Measurements from ENCODE around the gene PRIM1.
"Not testable (repeated sequence)": the region's sequence is repeated elsewhere in the genome, so short reads cannot be mapped to it uniquely, and the experiment has no call there.

Gene PRIM1

GRCh38 chr12:56728139-56728861, 23.8 kb downstream of the PRIM1 start:
- H3K4me3 ChIP-seq (ENCODE audit: low read length): no peak overlapping the region
- H3K27ac ChIP-seq (ENCODE audit: low read length): no peak overlapping the region
- H3K27me3 ChIP-seq (ENCODE audit: control insufficient read depth, insufficient read depth, low read length): no peaks in the 10 kb centered on the region
- WGBS (ENCODE audit: insufficient coverage, insufficient read length): no CpG with 5 or more reads among the region's 11 CpGs
- no peaks in the 10 kb centered on the region for H3K4me1 ChIP-seq (ENCODE audit: control insufficient read depth, insufficient read depth, low read length)
- H3K9me3 ChIP-seq (ENCODE audit: control insufficient read depth, insufficient read depth, low read length): no peaks in the 10 kb centered on the region
- DNase-seq (ENCODE audit: low read depth, low spot score): no peak
- peaks cover 3% of the 10 kb centered on the region; the same call in 1 of the 2 replicates for H3K36me3 ChIP-seq (ENCODE audit: control insufficient read depth, insufficient read depth, low read length)

- not testable (repeated sequence) for H3K4me3 ChIP-seq (ENCODE audit: low read length); H3K36me3 ChIP-seq (ENCODE audit: control insufficient read depth, insufficient read depth, low read length); H3K9me3 ChIP-seq (ENCODE audit: control insufficient read depth, insufficient read depth, low read length); DNase-seq (ENCODE audit: low read depth, low spot score); H3K4me1 ChIP-seq (ENCODE audit: control insufficient read depth, insufficient read depth, low read length); H3K27ac ChIP-seq (ENCODE audit: low read length); H3K27me3 ChIP-seq (ENCODE audit: control insufficient read depth, insufficient read depth, low read length)
- no CpG with 5 or more reads among the region's 15 CpGs for WGBS (ENCODE audit: insufficient coverage, insufficient read length)
Observed at GRCh38 chr12:56726196-56726675, 25.9 kb downstream of the PRIM1 start.

DNA sequence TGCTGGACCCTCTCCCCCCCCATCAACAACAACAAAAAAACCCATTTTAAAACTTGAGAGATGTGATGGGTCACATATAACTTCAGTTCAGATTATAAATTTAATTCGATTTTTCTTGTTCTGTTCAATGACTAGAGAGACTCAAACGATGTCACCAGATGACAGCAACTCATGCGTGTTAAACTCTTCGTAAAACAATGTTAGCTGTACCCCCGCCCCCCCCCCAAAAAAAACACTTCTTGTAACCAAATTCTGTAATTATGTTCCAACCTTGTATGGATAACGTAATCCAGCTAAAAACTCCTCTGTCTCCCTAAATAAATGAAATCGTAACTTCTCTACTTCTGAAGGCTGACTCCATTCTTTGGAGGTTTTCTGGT, 26.4 kb downstream of the PRIM1 start:
- no peak for DNase-seq (ENCODE audit: low read depth, low spot score)
- no peak overlapping the region for H3K27ac ChIP-seq (ENCODE audit: low read length)
- H3K9me3 ChIP-seq (ENCODE audit: control insufficient read depth, insufficient read depth, low read length): no peaks in the 10 kb centered on the region
- H3K36me3 ChIP-seq (ENCODE audit: control insufficient read depth, insufficient read depth, low read length): peaks cover 3% of the 10 kb centered on the region; the same call in 1 of the 2 replicates
- peak overlapping the region; percentile 87; the same call in 1 of the 2 replicates for H3K4me3 ChIP-seq (ENCODE audit: low read length)
- WGBS (ENCODE audit: insufficient coverage, insufficient read length): no CpG with 5 or more reads among the region's 7 CpGs
- H3K4me1 ChIP-seq (ENCODE audit: control insufficient read depth, insufficient read depth, low read length): no peaks in the 10 kb centered on the region; the same call in 1 of the 2 replicates
- no peaks in the 10 kb centered on the region for H3K27me3 ChIP-seq (ENCODE audit: control insufficient read depth, insufficient read depth, low read length)

GRCh38 chr12:56724972-56725722, 27.0 kb downstream of the PRIM1 start, which contains the start of gene NACA:
Gene NACA, minus strand, starts transcription at chr12:56725299. Its CDS starts 778 bp downstream, at chr12:56724521.
- no peaks in the 10 kb centered on the region for H3K27me3 ChIP-seq (ENCODE audit: control insufficient read depth, insufficient read depth, low read length)
- H3K4me3 ChIP-seq (ENCODE audit: low read length): peak within 1 kb of the TSS; percentile 87
- peak; percentile 88 for DNase-seq (ENCODE audit: low read depth, low spot score)
- peaks cover 2% of the 10 kb centered on the region; the same call in 1 of the 2 replicates for H3K4me1 ChIP-seq (ENCODE audit: control insufficient read depth, insufficient read depth, low read length)
- no peaks in the 10 kb centered on the region for H3K9me3 ChIP-seq (ENCODE audit: control insufficient read depth, insufficient read depth, low read length)
- H3K36me3 ChIP-seq (ENCODE audit: control insufficient read depth, insufficient read depth, low read length): peaks cover 8% of the 10 kb centered on the region; the same call in 1 of the 2 replicates
- no peak within 1 kb of the TSS for H3K27ac ChIP-seq (ENCODE audit: low read length)
- WGBS (ENCODE audit: insufficient coverage, insufficient read length): no CpG with 5 or more reads among the region's 46 CpGs

- no peak overlapping the region for H3K27ac ChIP-seq (ENCODE audit: low read length)
- H3K27me3 ChIP-seq (ENCODE audit: control insufficient read depth, insufficient read depth, low read length): no peaks in the 10 kb centered on the region
- H3K4me1 ChIP-seq (ENCODE audit: control insufficient read depth, insufficient read depth, low read length): peaks cover 3% of the 10 kb centered on the region; the same call in 1 of the 2 replicates
- peaks cover 10% of the 10 kb centered on the region; the same call in 1 of the 2 replicates for H3K36me3 ChIP-seq (ENCODE audit: control insufficient read depth, insufficient read depth, low read length)
- peak overlapping the region; percentile 87 for H3K4me3 ChIP-seq (ENCODE audit: low read length)
- no peaks in the 10 kb centered on the region for H3K9me3 ChIP-seq (ENCODE audit: control insufficient read depth, insufficient read depth, low read length)
- no CpG with 5 or more reads among the region's 9 CpGs for WGBS (ENCODE audit: insufficient coverage, insufficient read length)
- DNase-seq (ENCODE audit: low read depth, low spot score): no peak
Observed at GRCh38 chr12:56724701-56724971, 27.5 kb downstream of the PRIM1 start.

DNA sequence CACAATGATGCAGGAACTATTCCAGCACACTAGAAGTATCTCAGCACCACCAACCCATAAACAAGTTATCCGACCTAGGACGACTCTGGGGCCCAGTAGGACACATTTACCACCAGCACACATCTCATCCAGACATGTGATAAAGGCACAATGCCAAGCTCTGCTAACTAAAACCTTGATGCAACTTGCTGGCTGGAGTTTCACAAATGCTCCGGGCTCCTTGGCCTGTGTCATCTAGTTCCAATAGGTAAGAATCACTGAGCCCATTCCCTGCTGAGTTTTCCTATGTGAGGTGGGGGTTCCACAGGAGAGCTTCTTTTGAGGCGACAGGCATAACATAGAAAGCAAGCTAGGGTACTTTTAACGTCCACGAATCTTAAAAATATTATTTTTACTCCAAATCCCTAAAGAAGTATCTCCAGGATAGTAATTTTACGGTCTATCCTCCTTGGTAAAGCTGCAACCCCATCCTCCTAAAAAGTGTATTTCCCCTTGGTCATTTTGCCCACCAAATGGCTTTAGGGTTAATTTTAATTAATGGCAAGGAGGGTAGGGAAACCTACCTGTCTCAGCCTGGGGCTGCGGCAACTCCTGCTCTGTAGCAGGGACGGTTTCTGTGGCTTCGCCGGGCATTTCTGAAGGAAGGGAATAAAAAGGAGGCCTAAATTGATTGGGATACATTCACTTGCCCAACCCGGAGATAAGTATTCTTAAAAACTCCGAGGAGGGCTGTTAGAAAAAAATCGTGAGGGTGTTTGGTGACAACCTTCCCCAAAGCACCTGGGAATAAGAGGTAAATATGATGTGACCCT, 28.0 kb downstream of the PRIM1 start:
- DNase-seq (ENCODE audit: low read depth, low spot score): no peak
- H3K9me3 ChIP-seq (ENCODE audit: control insufficient read depth, insufficient read depth, low read length): no peaks in the 10 kb centered on the region
- peaks cover 12% of the 10 kb centered on the region; the same call in 1 of the 2 replicates for H3K36me3 ChIP-seq (ENCODE audit: control insufficient read depth, insufficient read depth, low read length)
- no CpG with 5 or more reads among the region's 14 CpGs for WGBS (ENCODE audit: insufficient coverage, insufficient read length)
- no peak overlapping the region for H3K27ac ChIP-seq (ENCODE audit: low read length)
- peaks cover 3% of the 10 kb centered on the region; the same call in 1 of the 2 replicates for H3K4me1 ChIP-seq (ENCODE audit: control insufficient read depth, insufficient read depth, low read length)
- H3K4me3 ChIP-seq (ENCODE audit: low read length): peak overlapping the region; percentile 87
- H3K27me3 ChIP-seq (ENCODE audit: control insufficient read depth, insufficient read depth, low read length): no peaks in the 10 kb centered on the region

DNA sequence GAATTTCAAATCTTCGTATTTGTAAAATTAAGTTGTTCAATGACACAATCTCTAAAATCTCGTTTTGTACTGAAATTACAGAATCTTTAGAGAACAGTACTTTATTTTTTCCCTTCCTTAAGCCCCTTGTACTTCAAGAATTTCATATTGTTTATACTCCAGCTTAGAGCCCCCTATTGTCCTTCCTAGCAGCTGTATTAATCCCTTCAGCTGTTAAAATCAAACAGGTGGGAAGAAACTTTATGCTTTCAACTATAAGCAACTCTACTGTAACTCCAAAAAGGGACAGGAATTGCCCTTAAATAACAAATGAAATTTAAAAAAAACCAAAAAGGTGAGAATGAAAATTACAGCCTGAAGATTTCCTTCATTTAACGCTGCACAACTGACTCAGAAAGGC, 28.8 kb downstream of the PRIM1 start:
- no peak for DNase-seq (ENCODE audit: low read depth, low spot score)
- Histone ChIP-seq H3K9me3 (ENCODE audit: control insufficient read depth, insufficient read depth, low read length) (no peaks in the 10 kb centered on the region), H3K4me3 (ENCODE audit: low read length) (no peak overlapping the region; the same call in 1 of the 2 replicates), H3K36me3 (ENCODE audit: control insufficient read depth, insufficient read depth, low read length) (peaks cover 15% of the 10 kb centered on the region; the same call in 1 of the 2 replicates), H3K4me1 (ENCODE audit: control insufficient read depth, insufficient read depth, low read length) (peaks cover 3% of the 10 kb centered on the region; the same call in 1 of the 2 replicates), H3K27me3 (ENCODE audit: control insufficient read depth, insufficient read depth, low read length) (no peaks in the 10 kb centered on the region), H3K27ac (ENCODE audit: low read length) (no peak overlapping the region)
- WGBS (ENCODE audit: insufficient coverage, insufficient read length): no CpG with 5 or more reads among the region's 3 CpGs

GRCh38 chr12:56722832-56723231, 29.3 kb downstream of the PRIM1 start:
- Histone ChIP-seq H3K27me3 (ENCODE audit: control insufficient read depth, insufficient read depth, low read length) (no peaks in the 10 kb centered on the region), H3K4me1 (ENCODE audit: control insufficient read depth, insufficient read depth, low read length) (peaks cover 3% of the 10 kb centered on the region; the same call in 1 of the 2 replicates), H3K9me3 (ENCODE audit: control insufficient read depth, insufficient read depth, low read length) (no peaks in the 10 kb centered on the region), H3K27ac (ENCODE audit: low read length) (no peak overlapping the region), H3K4me3 (ENCODE audit: low read length) (no peak overlapping the region), H3K36me3 (ENCODE audit: control insufficient read depth, insufficient read depth, low read length) (peaks cover 15% of the 10 kb centered on the region; the same call in 1 of the 2 replicates)
- no peak for DNase-seq (ENCODE audit: low read depth, low spot score)
- WGBS (ENCODE audit: insufficient coverage, insufficient read length): no CpG with 5 or more reads among the region's 4 CpGs

DNA sequence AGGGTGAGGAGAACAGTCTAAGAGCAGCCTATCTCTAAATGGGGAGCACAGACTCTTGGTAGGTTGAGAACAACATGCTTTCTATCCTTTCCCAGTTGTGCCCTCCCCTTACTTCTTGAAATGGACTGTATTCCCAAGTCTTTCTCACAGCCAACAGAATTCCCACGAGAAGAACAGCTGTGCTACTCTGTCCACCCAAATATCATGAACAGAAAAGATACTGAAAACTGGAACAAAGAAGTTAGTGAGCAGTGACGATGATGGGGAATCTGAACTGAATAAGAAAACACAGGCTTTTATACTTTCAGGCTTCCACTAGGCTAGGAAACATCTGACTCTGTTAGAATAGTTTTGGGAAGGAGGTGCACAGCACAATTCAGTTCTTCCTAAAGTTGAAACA, 30.4 kb downstream of the PRIM1 start:
- no peaks in the 10 kb centered on the region for H3K27me3 ChIP-seq (ENCODE audit: control insufficient read depth, insufficient read depth, low read length)
- WGBS (ENCODE audit: insufficient coverage, insufficient read length): no CpG with 5 or more reads among the region's 2 CpGs
- DNase-seq (ENCODE audit: low read depth, low spot score): no peak
- H3K9me3 ChIP-seq (ENCODE audit: control insufficient read depth, insufficient read depth, low read length): no peaks in the 10 kb centered on the region
- H3K27ac ChIP-seq (ENCODE audit: low read length): no peak overlapping the region
- peaks cover 15% of the 10 kb centered on the region; the same call in 1 of the 2 replicates for H3K36me3 ChIP-seq (ENCODE audit: control insufficient read depth, insufficient read depth, low read length)
- H3K4me1 ChIP-seq (ENCODE audit: control insufficient read depth, insufficient read depth, low read length): peaks cover 3% of the 10 kb centered on the region; the same call in 1 of the 2 replicates
- H3K4me3 ChIP-seq (ENCODE audit: low read length): no peak overlapping the region

- no peak for DNase-seq (ENCODE audit: low read depth, low spot score)
- H3K36me3 ChIP-seq (ENCODE audit: control insufficient read depth, insufficient read depth, low read length): peaks cover 19% of the 10 kb centered on the region; the same call in 1 of the 2 replicates
- no CpG with 5 or more reads among the region's 2 CpGs for WGBS (ENCODE audit: insufficient coverage, insufficient read length)
- no peaks in the 10 kb centered on the region for H3K27me3 ChIP-seq (ENCODE audit: control insufficient read depth, insufficient read depth, low read length)
- H3K9me3 ChIP-seq (ENCODE audit: control insufficient read depth, insufficient read depth, low read length): no peaks in the 10 kb centered on the region
- no peak overlapping the region for H3K27ac ChIP-seq (ENCODE audit: low read length)
- H3K4me3 ChIP-seq (ENCODE audit: low read length): no peak overlapping the region
- H3K4me1 ChIP-seq (ENCODE audit: control insufficient read depth, insufficient read depth, low read length): peaks cover 3% of the 10 kb centered on the region; the same call in 1 of the 2 replicates
Observed at GRCh38 chr12:56721216-56721615, 30.9 kb downstream of the PRIM1 start.

Data from iPS DF 6.9 (cell line).